Measurements from ENCODE around the gene EIF5AL1. TPM values are rescaled to one million over a fixed set of nuclear protein-coding genes. Genes with fewer than 3 reads are reported as not detected.

The EIF5AL1 gene
- total and polyA plus RNA-seq, 2 of the 13 experiments (the other 11 are each of a cell fraction or from before 2014, with no cell fraction given), result 0.22 to 0.50 TPM

DNA sequence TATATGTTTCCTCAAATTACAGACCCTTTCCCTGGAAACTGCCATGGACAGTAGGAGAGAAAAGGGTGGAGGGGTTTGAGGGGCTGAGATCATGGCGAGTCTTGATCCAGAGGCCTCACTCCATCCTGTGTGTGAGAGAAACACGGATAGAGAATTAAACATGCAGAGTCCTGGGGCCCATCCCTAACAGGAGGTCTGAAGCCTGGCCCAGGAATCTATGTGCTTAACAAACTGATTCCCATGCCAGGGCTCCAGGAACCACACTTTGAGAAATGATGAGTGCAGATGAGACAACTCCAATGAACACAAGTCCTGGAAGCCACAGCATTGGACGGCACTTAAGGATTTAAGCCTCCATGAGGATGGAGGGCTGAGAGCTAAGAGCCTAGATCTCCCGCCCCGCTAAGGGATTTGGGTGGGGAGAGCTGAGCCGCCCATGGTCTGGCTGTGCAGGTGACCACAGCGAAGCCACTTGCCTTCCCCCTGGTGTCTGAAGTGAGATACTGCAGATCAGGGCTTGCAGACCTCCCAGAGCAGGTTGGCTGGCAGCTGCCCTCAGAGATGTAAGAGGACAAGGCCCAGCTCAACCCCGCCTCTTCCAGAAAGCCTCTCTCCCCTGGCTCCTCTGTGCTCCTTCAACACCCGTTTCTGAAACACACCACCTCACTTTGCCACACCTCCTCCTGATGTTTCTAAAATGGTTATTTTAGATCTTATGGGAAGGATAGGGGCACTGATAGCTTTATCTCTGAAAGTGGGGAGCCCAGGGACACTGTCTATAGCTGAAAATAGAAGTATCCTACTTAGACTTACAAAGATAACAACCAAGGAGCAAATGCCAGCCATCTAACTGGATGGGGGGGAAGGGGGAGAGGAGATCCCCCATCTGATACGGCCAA, 24.8 kb upstream of the EIF5AL1 start:
- FAIRE-seq (no peak), DNase-seq (ENCODE audit: low spot score) (peak; percentile 61), ATAC-seq (peak; percentile 95)
- Histone ChIP-seq H3K4me2 (ENCODE audit: low read depth, low read length) (no peak overlapping the region), H3K9me3 (ENCODE audit: low read length) (no peaks in the 10 kb centered on the region), H3K36me3 (replicated peaks in 1 of 2; ENCODE audit: control insufficient read depth in 1 of 2, insufficient read depth in 2 of 2, low read length in 2 of 2) (no peaks in the 10 kb centered on the region), H4K20me1 (ENCODE audit: insufficient read depth, low read length) (no peaks in the 10 kb centered on the region), H3K27me3 (ENCODE audit: control insufficient read depth in 1 of 2, insufficient read depth in 2 of 2, low read length in 2 of 2) (peaks cover 3 to 27% of the 10 kb centered on the region in 2 experiments; a peak in 3 of 5 replicates), H3K79me2 (ENCODE audit: insufficient read depth, low read length) (no peaks in the 10 kb centered on the region), H3K9ac (ENCODE audit: insufficient read depth, low read depth, low read length) (no peak overlapping the region), H3K27ac (ENCODE audit: extremely low read length, insufficient read depth, low read length) (no peak overlapping the region), H3K4me3 (replicated peaks in 1 of 3; ENCODE audit: insufficient read depth in 1 of 3, low read depth in 2 of 3, low read length in 3 of 3) (no peak overlapping the region), H2AFZ (ENCODE audit: low read length) (no peak overlapping the region), H3K4me1 (ENCODE audit: insufficient read depth, low read length) (no peaks in the 10 kb centered on the region)
- in situ Hi-C loops (cut with HindIII; ENCODE audit: extremely low pct_ligation_motif_present, low pct_unique_long_range_greater_than_20kb), result loop anchor here (5.0 kb wide), 1 partner anchor 110 kb away; no protein-coding TSS in a partner anchor
- ChIA-PET POLR2A (interaction anchor here (1.2 kb wide), 1 partner anchor 113 kb away, joined by 4 read pairs; no protein-coding TSS in a partner anchor), CTCF (ENCODE audit: low intra/inter-chr PET ratio, low total read pairs) (interaction anchor here (2.6 to 2.9 kb wide), 2 partner anchors 86 to 112 kb away, joined by 23 to 45 read pairs; no protein-coding TSS in a partner anchor)
- 17% methylated on average over 6 of the region's 10 CpGs for WGBS (ENCODE audit: low lambda C conversion rate)
- intact Hi-C loops (cut with micrococcal nuclease; ENCODE audit: unreplicated experiment), result loop anchor here (1.0 kb wide), 2 partner anchors 87 to 113 kb away; no protein-coding TSS in a partner anchor
- no TSS peak for BruUV-seq (replicated peaks)
- TF ChIP-seq SMC3 (IDR thresholded peaks at IDR 0.05; ENCODE audit: low read length) (peak; percentile 89), DPF2 (CRISPR knock-in tag; IDR thresholded peaks at IDR 0.05; ENCODE audit: borderline replicate concordance, low read depth) (no peak), TFAP4 (IDR thresholded peaks at IDR 0.05; ENCODE audit: borderline replicate concordance, low read depth) (0 out of 2 replicates have a peak, but pooled peaks have one; percentile 22), IRF2 (CRISPR knock-in tag; IDR thresholded peaks at IDR 0.05) (0 out of 2 replicates have a peak, but pooled peaks have one; percentile 12), EZH2 (conservative IDR thresholded peaks at IDR 0.05; ENCODE audit: low read depth, low read length) (0 out of 2 replicates have a peak, but pooled peaks have one; percentile 46), CCDC6 (CRISPR knock-in tag; IDR thresholded peaks at IDR 0.05) (no peak), ZNF674 (CRISPR knock-in tag; IDR thresholded peaks at IDR 0.05; ENCODE audit: low read depth) (no peak), STAG1 (CRISPR knock-in tag; IDR thresholded peaks at IDR 0.05) (peak; percentile 87), CBFB (CRISPR knock-in tag; IDR thresholded peaks at IDR 0.05) (no peak), BHLHE40 (IDR thresholded peaks at IDR 0.05; ENCODE audit: low read length) (peak; percentile 37; the same call in 1 of the 2 replicates), RAD21 (CRISPR knock-in tag; IDR thresholded peaks at IDR 0.05) (peak; percentile 81), ZNF772 (CRISPR knock-in tag; IDR thresholded peaks at IDR 0.05) (no peak), CTCF (CRISPR knock-in tag; IDR thresholded peaks at IDR 0.05) (peak; percentile 92), SSRP1 (CRISPR knock-in tag; IDR thresholded peaks at IDR 0.05) (no peak)
- TF ChIP-seq, protein P1, sequence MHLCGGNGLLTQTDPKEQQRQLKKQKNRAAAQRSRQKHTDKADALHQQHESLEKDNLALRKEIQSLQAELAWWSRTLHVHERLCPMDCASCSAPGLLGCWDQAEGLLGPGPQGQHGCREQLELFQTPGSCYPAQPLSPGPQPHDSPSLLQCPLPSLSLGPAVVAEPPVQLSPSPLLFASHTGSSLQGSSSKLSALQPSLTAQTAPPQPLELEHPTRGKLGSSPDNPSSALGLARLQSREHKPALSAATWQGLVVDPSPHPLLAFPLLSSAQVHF (CRISPR knock-in tag; IDR thresholded peaks at IDR 0.05), result no peak
- TF ChIP-seq, protein P2, sequence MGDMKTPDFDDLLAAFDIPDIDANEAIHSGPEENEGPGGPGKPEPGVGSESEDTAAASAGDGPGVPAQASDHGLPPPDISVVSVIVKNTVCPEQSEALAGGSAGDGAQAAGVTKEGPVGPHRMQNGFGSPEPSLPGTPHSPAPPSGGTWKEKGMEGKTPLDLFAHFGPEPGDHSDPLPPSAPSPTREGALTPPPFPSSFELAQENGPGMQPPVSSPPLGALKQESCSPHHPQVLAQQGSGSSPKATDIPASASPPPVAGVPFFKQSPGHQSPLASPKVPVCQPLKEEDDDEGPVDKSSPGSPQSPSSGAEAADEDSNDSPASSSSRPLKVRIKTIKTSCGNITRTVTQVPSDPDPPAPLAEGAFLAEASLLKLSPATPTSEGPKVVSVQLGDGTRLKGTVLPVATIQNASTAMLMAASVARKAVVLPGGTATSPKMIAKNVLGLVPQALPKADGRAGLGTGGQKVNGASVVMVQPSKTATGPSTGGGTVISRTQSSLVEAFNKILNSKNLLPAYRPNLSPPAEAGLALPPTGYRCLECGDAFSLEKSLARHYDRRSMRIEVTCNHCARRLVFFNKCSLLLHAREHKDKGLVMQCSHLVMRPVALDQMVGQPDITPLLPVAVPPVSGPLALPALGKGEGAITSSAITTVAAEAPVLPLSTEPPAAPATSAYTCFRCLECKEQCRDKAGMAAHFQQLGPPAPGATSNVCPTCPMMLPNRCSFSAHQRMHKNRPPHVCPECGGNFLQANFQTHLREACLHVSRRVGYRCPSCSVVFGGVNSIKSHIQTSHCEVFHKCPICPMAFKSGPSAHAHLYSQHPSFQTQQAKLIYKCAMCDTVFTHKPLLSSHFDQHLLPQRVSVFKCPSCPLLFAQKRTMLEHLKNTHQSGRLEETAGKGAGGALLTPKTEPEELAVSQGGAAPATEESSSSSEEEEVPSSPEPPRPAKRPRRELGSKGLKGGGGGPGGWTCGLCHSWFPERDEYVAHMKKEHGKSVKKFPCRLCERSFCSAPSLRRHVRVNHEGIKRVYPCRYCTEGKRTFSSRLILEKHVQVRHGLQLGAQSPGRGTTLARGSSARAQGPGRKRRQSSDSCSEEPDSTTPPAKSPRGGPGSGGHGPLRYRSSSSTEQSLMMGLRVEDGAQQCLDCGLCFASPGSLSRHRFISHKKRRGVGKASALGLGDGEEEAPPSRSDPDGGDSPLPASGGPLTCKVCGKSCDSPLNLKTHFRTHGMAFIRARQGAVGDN (CRISPR knock-in tag; IDR thresholded peaks at IDR 0.05), result peak; percentile 22; the same call in 1 of the 2 replicates
